Measurements from ENCODE around the gene COPZ1.

COPZ1 gene

DNA sequence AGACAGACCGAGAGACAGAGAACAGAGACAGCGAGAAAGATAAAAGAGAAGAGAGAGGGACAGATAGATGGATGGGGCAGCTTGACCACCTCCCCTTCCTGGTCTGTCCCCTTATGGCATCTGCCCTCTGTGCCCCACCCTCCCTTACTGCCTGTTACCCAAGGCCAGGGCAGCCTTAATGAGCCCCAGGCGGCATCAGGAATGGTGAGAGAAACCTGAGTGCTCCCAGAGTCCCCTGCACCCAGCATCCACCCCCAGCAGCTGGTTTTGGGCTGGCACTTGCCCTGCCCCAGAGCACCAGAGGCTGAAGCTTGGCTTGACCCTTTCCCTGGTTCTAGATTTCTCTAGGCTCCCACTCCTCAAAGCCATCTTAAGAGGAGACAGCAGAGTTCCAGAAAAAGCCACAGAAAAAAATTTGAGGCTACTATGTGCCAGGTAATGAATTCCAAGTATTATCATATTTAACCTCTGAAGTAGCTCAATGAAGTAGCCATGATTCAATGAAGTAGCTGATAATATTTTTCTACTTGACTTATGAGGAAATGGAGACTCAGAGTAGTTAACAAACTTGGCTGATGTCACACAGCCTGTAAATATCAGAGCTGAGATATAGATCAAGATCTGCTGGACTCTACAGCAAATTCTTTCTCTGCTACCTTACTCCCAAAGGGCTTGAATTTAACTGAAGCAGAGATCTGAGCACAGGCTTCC lies 61.6 kb downstream of the COPZ1 start:
- no peaks in the 10 kb centered on the region for H3K27me3 Mint-ChIP-seq
- H3K4me1 Mint-ChIP-seq (ENCODE audit: low read depth): peaks cover 37% of the 10 kb centered on the region
- H3K9me3 Mint-ChIP-seq: no peaks in the 10 kb centered on the region
- H3K4me3 Mint-ChIP-seq: no peak overlapping the region
- no peak overlapping the region for H3K27ac Mint-ChIP-seq
- H3K36me3 Mint-ChIP-seq (ENCODE audit: low read depth): no peaks in the 10 kb centered on the region

DNA sequence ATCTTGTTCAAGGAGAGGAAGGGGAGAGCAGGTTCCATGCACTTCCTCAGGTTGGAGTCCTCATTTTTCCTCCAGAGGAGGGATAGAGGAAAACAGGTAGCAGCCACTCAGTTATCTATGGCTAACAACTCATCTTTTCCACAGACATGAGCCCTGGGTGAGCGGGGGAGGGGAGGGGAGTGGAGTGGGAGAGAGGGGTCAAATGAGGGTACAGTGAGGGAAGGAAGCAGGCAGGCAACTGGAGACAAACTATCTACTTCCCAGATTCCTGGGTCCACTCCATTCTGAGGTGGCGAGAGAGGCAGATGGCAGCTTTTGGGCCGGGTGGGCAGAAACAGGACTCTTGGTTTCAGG lies 62.2 kb downstream of the COPZ1 start:
- Mint-ChIP-seq H3K9me3 (no peaks in the 10 kb centered on the region), H3K36me3 (ENCODE audit: low read depth) (no peaks in the 10 kb centered on the region), H3K4me1 (ENCODE audit: low read depth) (peaks cover 41% of the 10 kb centered on the region), H3K4me3 (no peak overlapping the region), H3K27me3 (no peaks in the 10 kb centered on the region), H3K27ac (no peak overlapping the region)

DNA sequence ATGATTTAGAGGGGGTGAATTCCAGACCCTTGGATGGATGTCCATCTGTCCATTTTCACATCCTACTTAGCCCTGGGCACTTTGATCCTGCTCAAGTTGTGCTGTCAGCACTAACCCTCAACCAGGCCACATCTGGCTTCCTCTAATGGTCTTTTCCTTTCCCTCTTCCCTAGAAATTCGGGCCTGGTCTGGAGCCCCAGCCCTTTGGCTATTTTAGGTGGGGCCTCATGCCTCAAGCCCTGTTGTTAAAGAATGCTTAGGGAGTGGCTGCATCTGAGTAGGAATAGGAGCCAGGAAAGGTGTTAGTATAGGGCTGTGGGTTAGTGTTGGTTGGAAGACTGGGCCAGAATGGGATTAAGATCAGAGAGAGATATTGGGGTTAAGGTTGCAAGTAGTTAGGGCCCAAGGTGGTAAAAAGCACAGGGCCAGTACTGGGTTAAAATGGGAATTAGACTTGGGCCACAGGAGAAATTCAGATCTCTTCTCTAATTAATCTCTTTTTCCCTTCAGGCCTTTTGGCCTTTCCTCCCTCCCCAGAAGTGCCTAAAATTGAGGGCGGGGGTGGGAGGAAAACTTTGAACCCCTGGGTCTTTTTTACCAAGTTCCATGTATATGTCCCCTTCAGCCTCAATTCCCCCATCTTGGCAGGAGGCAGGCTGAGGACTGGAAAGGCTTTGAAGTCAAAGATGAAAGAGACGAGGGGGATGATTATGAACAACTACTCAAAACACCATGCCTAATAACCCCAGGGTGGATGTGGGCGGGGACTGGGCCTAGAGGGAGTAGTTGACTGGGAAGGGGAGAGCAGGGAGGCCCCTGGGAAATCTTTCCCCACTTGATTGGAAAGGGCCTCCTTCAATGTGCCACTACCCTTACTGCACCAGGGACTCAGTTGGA lies 63.6 kb downstream of the COPZ1 start:
- no peak overlapping the region for H3K4me3 Mint-ChIP-seq
- H3K27me3 Mint-ChIP-seq: no peaks in the 10 kb centered on the region
- H3K27ac Mint-ChIP-seq: no peak overlapping the region
- peaks cover 34% of the 10 kb centered on the region for H3K4me1 Mint-ChIP-seq (ENCODE audit: low read depth)
- no peaks in the 10 kb centered on the region for H3K36me3 Mint-ChIP-seq (ENCODE audit: low read depth)
- H3K9me3 Mint-ChIP-seq: no peaks in the 10 kb centered on the region

- Mint-ChIP-seq H3K27me3 (no peaks in the 10 kb centered on the region), H3K9me3 (no peaks in the 10 kb centered on the region), H3K4me3 (no peak overlapping the region), H3K36me3 (ENCODE audit: low read depth) (no peaks in the 10 kb centered on the region), H3K4me1 (ENCODE audit: low read depth) (peaks cover 35% of the 10 kb centered on the region), H3K27ac (no peak overlapping the region)
Observed at GRCh38 chr12:54389134-54389508, 64.2 kb downstream of the COPZ1 start.

- Mint-ChIP-seq H3K27me3 (no peaks in the 10 kb centered on the region), H3K36me3 (ENCODE audit: low read depth) (peaks cover 4% of the 10 kb centered on the region), H3K4me3 (peak overlapping the region; percentile 15), H3K4me1 (ENCODE audit: low read depth) (peaks cover 36% of the 10 kb centered on the region), H3K9me3 (no peaks in the 10 kb centered on the region), H3K27ac (no peak overlapping the region)
Observed at GRCh38 chr12:54389607-54390175, 64.8 kb downstream of the COPZ1 start.

DNA sequence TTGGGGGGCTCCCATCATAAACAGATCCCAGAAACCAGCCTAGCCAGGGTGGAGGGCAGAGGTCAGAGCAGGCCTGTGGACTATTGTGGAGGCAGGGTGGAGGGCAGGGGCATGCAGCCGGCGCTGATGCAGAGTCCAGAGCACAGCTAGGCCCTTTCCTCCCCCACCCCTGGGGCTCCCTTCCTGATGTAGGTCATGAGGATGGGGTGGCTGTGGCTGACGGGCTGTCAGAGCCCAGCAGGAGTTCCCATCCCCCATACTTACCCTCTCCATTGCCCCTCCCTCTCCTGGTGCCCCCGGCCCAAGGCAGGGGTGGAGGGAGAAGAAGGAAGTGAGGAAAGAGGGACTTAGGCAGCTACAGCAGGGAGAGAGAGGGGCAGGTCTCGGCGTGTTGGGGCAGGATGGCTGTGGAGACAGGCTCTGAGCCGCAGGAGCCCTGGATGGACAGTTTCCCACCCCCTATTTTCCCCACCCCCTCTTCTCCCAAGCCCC lies 65.3 kb downstream of the COPZ1 start:
- Mint-ChIP-seq H3K4me1 (ENCODE audit: low read depth) (peaks cover 31% of the 10 kb centered on the region), H3K9me3 (no peaks in the 10 kb centered on the region), H3K27me3 (no peaks in the 10 kb centered on the region), H3K27ac (no peak overlapping the region), H3K36me3 (ENCODE audit: low read depth) (peaks cover 4% of the 10 kb centered on the region), H3K4me3 (peak overlapping the region; percentile 15)

- Mint-ChIP-seq H3K36me3 (ENCODE audit: low read depth) (peaks cover 4% of the 10 kb centered on the region), H3K27me3 (no peaks in the 10 kb centered on the region), H3K4me1 (ENCODE audit: low read depth) (peaks cover 30% of the 10 kb centered on the region), H3K4me3 (peak overlapping the region; percentile 62), H3K9me3 (no peaks in the 10 kb centered on the region), H3K27ac (no peak overlapping the region)
Observed at GRCh38 chr12:54390668-54391551, 66.0 kb downstream of the COPZ1 start.

GRCh38 chr12:54392485-54393206 lies 67.7 kb downstream of the COPZ1 start:
- Mint-ChIP-seq H3K36me3 (ENCODE audit: low read depth) (peaks cover 15% of the 10 kb centered on the region), H3K4me3 (no peak overlapping the region), H3K9me3 (no peaks in the 10 kb centered on the region), H3K27me3 (no peaks in the 10 kb centered on the region), H3K4me1 (ENCODE audit: low read depth) (peaks cover 21% of the 10 kb centered on the region), H3K27ac (no peak overlapping the region)

GRCh38 chr12:54393207-54393609 lies 68.3 kb downstream of the COPZ1 start:
- Mint-ChIP-seq H3K9me3 (no peaks in the 10 kb centered on the region), H3K4me1 (ENCODE audit: low read depth) (peaks cover 21% of the 10 kb centered on the region), H3K27ac (no peak overlapping the region), H3K36me3 (ENCODE audit: low read depth) (peaks cover 21% of the 10 kb centered on the region), H3K4me3 (no peak overlapping the region), H3K27me3 (no peaks in the 10 kb centered on the region)

DNA sequence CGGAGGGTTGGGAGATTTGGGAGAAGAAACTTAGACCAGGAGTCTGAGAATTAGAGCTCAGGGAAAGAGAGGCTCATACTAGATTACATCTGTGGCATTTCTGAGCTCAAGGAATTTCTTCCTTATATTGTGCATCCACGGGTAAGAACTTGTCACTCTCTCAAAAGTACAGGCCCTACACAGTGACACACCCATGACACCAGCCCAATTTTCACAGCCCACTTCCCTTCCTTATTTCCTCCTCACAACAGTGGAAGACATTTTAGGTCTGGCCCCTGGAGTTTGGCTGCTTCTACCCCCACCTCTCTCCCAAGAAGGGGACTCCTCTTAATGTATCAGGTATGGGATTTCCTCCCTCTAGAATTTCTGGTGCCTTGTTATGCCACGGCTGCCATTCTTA lies 68.8 kb downstream of the COPZ1 start:
- H3K27ac Mint-ChIP-seq: peak overlapping the region; percentile 55
- no peaks in the 10 kb centered on the region for H3K9me3 Mint-ChIP-seq
- H3K36me3 Mint-ChIP-seq (ENCODE audit: low read depth): peaks cover 25% of the 10 kb centered on the region
- no peaks in the 10 kb centered on the region for H3K27me3 Mint-ChIP-seq
- no peak overlapping the region for H3K4me3 Mint-ChIP-seq
- H3K4me1 Mint-ChIP-seq (ENCODE audit: low read depth): peaks cover 21% of the 10 kb centered on the region

GRCh38 chr12:54394281-54394719 lies 69.4 kb downstream of the COPZ1 start:
- Mint-ChIP-seq H3K4me3 (no peak overlapping the region), H3K4me1 (ENCODE audit: low read depth) (peaks cover 21% of the 10 kb centered on the region), H3K27me3 (no peaks in the 10 kb centered on the region), H3K9me3 (no peaks in the 10 kb centered on the region), H3K27ac (peak overlapping the region; percentile 55), H3K36me3 (ENCODE audit: low read depth) (peaks cover 28% of the 10 kb centered on the region)

DNA sequence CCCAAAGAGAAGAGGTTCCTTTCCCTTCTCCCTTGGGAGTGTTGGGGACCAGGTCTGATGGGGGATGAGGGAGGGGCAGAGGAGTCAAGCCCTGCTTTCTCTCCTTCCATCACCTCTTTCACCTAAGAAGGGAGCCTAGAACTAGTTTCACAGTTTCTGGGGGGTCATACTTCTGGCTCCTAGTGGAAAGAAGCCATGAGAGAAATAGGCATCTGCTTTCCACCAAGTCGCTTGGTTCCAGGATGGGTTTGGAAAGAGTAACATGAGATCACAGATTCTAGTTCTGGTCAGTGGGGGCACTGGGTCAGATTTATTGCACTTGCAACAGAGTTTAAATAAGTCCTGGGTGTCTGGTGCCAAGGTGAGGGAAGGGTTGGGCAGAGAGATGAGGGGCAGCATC lies 70.1 kb downstream of the COPZ1 start:
- no peaks in the 10 kb centered on the region for H3K9me3 Mint-ChIP-seq
- H3K4me3 Mint-ChIP-seq: no peak overlapping the region
- no peak overlapping the region for H3K27ac Mint-ChIP-seq
- H3K4me1 Mint-ChIP-seq (ENCODE audit: low read depth): peaks cover 16% of the 10 kb centered on the region
- H3K36me3 Mint-ChIP-seq (ENCODE audit: low read depth): peaks cover 32% of the 10 kb centered on the region
- H3K27me3 Mint-ChIP-seq: no peaks in the 10 kb centered on the region

DNA sequence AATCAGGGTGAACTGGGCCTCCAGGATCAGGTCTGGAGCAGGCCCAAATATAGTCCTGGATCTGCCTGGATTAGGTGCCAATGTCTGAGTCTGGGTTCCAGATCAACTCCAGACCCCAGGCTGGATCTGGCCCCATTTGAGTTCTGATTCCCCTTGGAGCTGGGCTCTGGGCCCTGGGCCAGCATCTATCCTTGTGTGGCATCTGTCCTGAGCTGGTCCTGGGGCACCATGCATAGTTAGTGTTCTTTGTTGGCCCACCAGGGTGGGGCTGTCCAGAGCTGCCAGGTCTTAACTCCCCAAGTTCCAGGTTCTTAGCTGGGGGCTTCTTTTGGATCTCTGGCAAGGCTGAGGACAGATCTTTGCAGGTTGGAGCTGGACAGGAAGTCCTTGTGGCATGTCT lies 70.6 kb downstream of the COPZ1 start:
- Mint-ChIP-seq H3K36me3 (ENCODE audit: low read depth) (peaks cover 37% of the 10 kb centered on the region), H3K27ac (no peak overlapping the region), H3K4me3 (no peak overlapping the region), H3K27me3 (no peaks in the 10 kb centered on the region), H3K9me3 (no peaks in the 10 kb centered on the region), H3K4me1 (ENCODE audit: low read depth) (peaks cover 16% of the 10 kb centered on the region)

GRCh38 chr12:54397157-54397556 lies 72.2 kb downstream of the COPZ1 start:
- H3K27me3 Mint-ChIP-seq: no peaks in the 10 kb centered on the region
- H3K36me3 Mint-ChIP-seq (ENCODE audit: low read depth): peaks cover 47% of the 10 kb centered on the region
- no peaks in the 10 kb centered on the region for H3K9me3 Mint-ChIP-seq
- H3K4me3 Mint-ChIP-seq: no peak overlapping the region
- H3K27ac Mint-ChIP-seq: no peak overlapping the region
- peaks cover 12% of the 10 kb centered on the region for H3K4me1 Mint-ChIP-seq (ENCODE audit: low read depth)

All from stimulated activated naive CD8-positive, alpha-beta T cell treated with anti-CD3 and anti-CD28 coated beads, Interleukin-15, Interleukin-2, amounts not matched to agents 100 ng/mL and 50 ng/mL, for 24 hours (primary cell).